ENCODE measurements around the gene RNF213. TPM values are rescaled to one million over a fixed set of nuclear protein-coding genes. Genes with fewer than 3 reads are reported as not detected.
A peak's percentile ranks its signal among the peaks of the same experiment; 100 is the strongest.

Gene RNF213
- total RNA-seq, 4 donors from 2014 or later, result 57.8 to 197 (median 94.1) TPM

- H3K27ac ChIP-seq, result peak overlapping the region; percentile 95
- 1% methylated on average over 9 of the region's 15 CpGs for WGBS
- TF ChIP-seq POLR2AphosphoS5 (IDR thresholded peaks at IDR 0.05) (no peak), EP300 (IDR thresholded peaks at IDR 0.05) (no peak), POLR2A (IDR thresholded peaks at IDR 0.05) (no peak), CTCF (IDR thresholded peaks at IDR 0.05) (no peak)
- no peaks in the 10 kb centered on the region for H3K9me3 ChIP-seq
- no peaks in the 10 kb centered on the region for H3K27me3 ChIP-seq
- no peak for DNase-seq (ENCODE audit: low spot score in 2 of 2)
- H3K4me3 ChIP-seq, result peak overlapping the region; percentile 84
- H3K36me3 ChIP-seq, result peaks cover 2% of the 10 kb centered on the region
- H3K4me1 ChIP-seq, result peaks cover 29% of the 10 kb centered on the region
Observed at GRCh38 chr17:80414508-80414802, 153.8 kb downstream of the RNF213 start.

GRCh38 chr17:80414803-80415625 lies 154.4 kb downstream of the RNF213 start, which contains the start of gene ENDOV:
TSS of gene ENDOV (plus strand) at chr17:80415167. CDS start at chr17:80415195, 28 bp downstream.
- WGBS, result 2% methylated on average over 24 of the region's 97 CpGs
- peak; percentile 97 for DNase-seq (ENCODE audit: low spot score in 2 of 2)

GRCh38 chr17:80415626-80416137 lies 155.0 kb downstream of the RNF213 start:
- Histone ChIP-seq H3K27ac (peak overlapping the region; percentile 95), H3K4me3 (peak overlapping the region; percentile 84), H3K9me3 (no peaks in the 10 kb centered on the region), H3K4me1 (peaks cover 29% of the 10 kb centered on the region), H3K27me3 (no peaks in the 10 kb centered on the region), H3K36me3 (peaks cover 12% of the 10 kb centered on the region)
- no peak for DNase-seq (ENCODE audit: low spot score in 2 of 2)
- 13% methylated on average over 22 of the region's 39 CpGs for WGBS
- TF ChIP-seq POLR2AphosphoS5 (IDR thresholded peaks at IDR 0.05), result no peak
- TF ChIP-seq CTCF (IDR thresholded peaks at IDR 0.05), result no peak
- TF ChIP-seq EP300 (IDR thresholded peaks at IDR 0.05), result no peak
- no peak for TF ChIP-seq POLR2A (IDR thresholded peaks at IDR 0.05)

More at GRCh38 chr17:80414803-80415625, 154.4 kb downstream of the RNF213 start, which contains the start of gene ENDOV:
- H3K4me1 ChIP-seq, result peaks cover 29% of the 10 kb centered on the region
- no peaks in the 10 kb centered on the region for H3K27me3 ChIP-seq
- no peaks in the 10 kb centered on the region for H3K9me3 ChIP-seq
- H3K27ac ChIP-seq, result peak within 1 kb of the TSS; percentile 95
- TF ChIP-seq EP300 (IDR thresholded peaks at IDR 0.05) (no peak), POLR2A (IDR thresholded peaks at IDR 0.05) (peak in 1 of 2 donors; percentile 7), CTCF (IDR thresholded peaks at IDR 0.05) (no peak), POLR2AphosphoS5 (IDR thresholded peaks at IDR 0.05) (peak; percentile 3 to 77 (median 49))
- H3K36me3 ChIP-seq, result peaks cover 7% of the 10 kb centered on the region
- H3K4me3 ChIP-seq, result peak within 1 kb of the TSS; percentile 84

- TF ChIP-seq CTCF (IDR thresholded peaks at IDR 0.05) (no peak), POLR2A (IDR thresholded peaks at IDR 0.05) (no peak), EP300 (IDR thresholded peaks at IDR 0.05) (no peak), POLR2AphosphoS5 (IDR thresholded peaks at IDR 0.05) (no peak)
- Histone ChIP-seq H3K9me3 (no peaks in the 10 kb centered on the region), H3K4me3 (peak overlapping the region; percentile 84), H3K36me3 (peaks cover 12% of the 10 kb centered on the region), H3K27me3 (no peaks in the 10 kb centered on the region), H3K4me1 (peaks cover 29% of the 10 kb centered on the region), H3K27ac (no peak overlapping the region)
- DNase-seq (ENCODE audit: low spot score in 2 of 2), result no peak
- 75% methylated on average over 7 of the region's 7 CpGs for WGBS
Observed at GRCh38 chr17:80416260-80416939, 155.7 kb downstream of the RNF213 start.

GRCh38 chr17:80416940-80417293 lies 156.3 kb downstream of the RNF213 start:
- no peak overlapping the region for H3K4me3 ChIP-seq
- H3K4me1 ChIP-seq, result peaks cover 29% of the 10 kb centered on the region
- TF ChIP-seq POLR2A (IDR thresholded peaks at IDR 0.05) (no peak), POLR2AphosphoS5 (IDR thresholded peaks at IDR 0.05) (no peak), EP300 (IDR thresholded peaks at IDR 0.05) (no peak)

More at GRCh38 chr17:80416940-80417293, 156.3 kb downstream of the RNF213 start:
- WGBS, result 80% methylated on average over 6 of the region's 6 CpGs
- Histone ChIP-seq H3K9me3 (no peaks in the 10 kb centered on the region), H3K36me3 (peaks cover 12% of the 10 kb centered on the region), H3K27ac (no peak overlapping the region), H3K27me3 (no peaks in the 10 kb centered on the region)
- DNase-seq (ENCODE audit: low spot score in 2 of 2), result no peak
